ENCODE measurements around the gene KLHL4.

KLHL4 gene

DNA sequence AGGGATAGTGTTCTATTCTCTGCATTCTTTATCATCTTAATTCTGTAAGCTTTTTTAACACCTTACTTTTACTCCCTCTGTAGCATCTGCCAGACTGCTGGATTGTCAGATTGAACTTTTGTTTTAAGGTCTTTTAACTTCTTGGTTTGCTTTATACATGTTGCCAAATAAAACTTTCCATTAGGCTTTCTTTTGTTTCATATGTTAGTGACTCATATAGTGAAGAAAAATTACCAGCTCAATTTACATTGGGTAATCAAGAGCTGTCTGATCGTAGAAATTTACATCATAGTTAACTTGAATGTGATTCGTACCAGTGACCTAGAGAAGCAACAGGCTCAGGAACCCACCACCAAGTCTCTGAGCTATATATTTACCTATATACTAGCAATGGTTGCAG is 28.5 kb upstream of the KLHL4 start:
- H3K27me3 ChIP-seq (ENCODE audit: control insufficient read depth, low read length) = no peaks in the 10 kb centered on the region
- no peaks in the 10 kb centered on the region for H3K4me1 ChIP-seq (ENCODE audit: control insufficient read depth, low read length)

DNA sequence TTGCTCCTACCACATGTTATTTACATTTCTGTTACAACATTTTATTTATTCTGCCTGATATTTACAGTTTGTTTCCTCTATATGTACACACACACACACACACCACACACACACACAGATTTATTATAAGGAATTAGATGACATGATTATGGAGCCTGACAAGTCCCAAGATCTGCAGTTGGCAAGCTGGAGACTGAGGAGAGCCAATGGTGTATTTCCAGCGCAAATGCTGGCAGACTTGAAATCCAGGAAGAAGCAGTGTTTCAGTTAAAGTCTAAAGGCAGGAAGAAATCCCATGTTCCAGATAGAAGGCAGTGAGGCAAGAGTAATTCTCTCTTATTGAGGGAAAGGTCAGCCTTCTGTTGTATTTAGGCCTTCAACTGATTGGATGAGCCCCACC is 1.8 kb upstream of the KLHL4 start:
- no peak for TF ChIP-seq EZH2phosphoT487 (IDR thresholded peaks at IDR 0.05; ENCODE audit: borderline replicate concordance, low read length)
- TF ChIP-seq, protein P1, sequence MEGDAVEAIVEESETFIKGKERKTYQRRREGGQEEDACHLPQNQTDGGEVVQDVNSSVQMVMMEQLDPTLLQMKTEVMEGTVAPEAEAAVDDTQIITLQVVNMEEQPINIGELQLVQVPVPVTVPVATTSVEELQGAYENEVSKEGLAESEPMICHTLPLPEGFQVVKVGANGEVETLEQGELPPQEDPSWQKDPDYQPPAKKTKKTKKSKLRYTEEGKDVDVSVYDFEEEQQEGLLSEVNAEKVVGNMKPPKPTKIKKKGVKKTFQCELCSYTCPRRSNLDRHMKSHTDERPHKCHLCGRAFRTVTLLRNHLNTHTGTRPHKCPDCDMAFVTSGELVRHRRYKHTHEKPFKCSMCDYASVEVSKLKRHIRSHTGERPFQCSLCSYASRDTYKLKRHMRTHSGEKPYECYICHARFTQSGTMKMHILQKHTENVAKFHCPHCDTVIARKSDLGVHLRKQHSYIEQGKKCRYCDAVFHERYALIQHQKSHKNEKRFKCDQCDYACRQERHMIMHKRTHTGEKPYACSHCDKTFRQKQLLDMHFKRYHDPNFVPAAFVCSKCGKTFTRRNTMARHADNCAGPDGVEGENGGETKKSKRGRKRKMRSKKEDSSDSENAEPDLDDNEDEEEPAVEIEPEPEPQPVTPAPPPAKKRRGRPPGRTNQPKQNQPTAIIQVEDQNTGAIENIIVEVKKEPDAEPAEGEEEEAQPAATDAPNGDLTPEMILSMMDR (IDR thresholded peaks at IDR 0.05; ENCODE audit: low read depth, low read length, poor library complexity, severe bottlenecking) = no peak
- H3K4me2 ChIP-seq (ENCODE audit: low read length) = no peak overlapping the region
- no peaks in the 10 kb centered on the region for H3K27me3 ChIP-seq (ENCODE audit: control insufficient read depth, low read length)
- H3F3A ChIP-seq (ENCODE audit: control insufficient read depth, insufficient read depth) = no peaks in the 10 kb centered on the region
- no peaks in the 10 kb centered on the region for H3K9me3 ChIP-seq (ENCODE audit: control insufficient read depth, insufficient read depth, low read length)
- no peak overlapping the region for H3K27ac ChIP-seq (ENCODE audit: low read depth, low read length)
- H3K4me3 ChIP-seq (ENCODE audit: low read length) = no peak overlapping the region
- no peaks in the 10 kb centered on the region for H4K20me1 ChIP-seq (ENCODE audit: control insufficient read depth, insufficient read depth, low read depth, low read length)
- H3K36me3 ChIP-seq (ENCODE audit: control insufficient read depth, low read length) = no peaks in the 10 kb centered on the region
- no peaks in the 10 kb centered on the region for H3K79me2 ChIP-seq (ENCODE audit: control insufficient read depth, low read length)
- H3K4me1 ChIP-seq (ENCODE audit: control insufficient read depth, low read length) = no peaks in the 10 kb centered on the region
- no peaks in the 10 kb centered on the region for H3K9me2 ChIP-seq (replicated peaks; ENCODE audit: control insufficient read depth, low read length)

More for the DNA sequence above, 28.5 kb upstream of the KLHL4 start:
- Histone ChIP-seq H3K9me2 (replicated peaks; ENCODE audit: control insufficient read depth, low read length) (no peaks in the 10 kb centered on the region), H3K4me2 (ENCODE audit: low read length) (no peak overlapping the region), H3K4me3 (ENCODE audit: low read length) (no peak overlapping the region), H3F3A (ENCODE audit: control insufficient read depth, insufficient read depth) (no peaks in the 10 kb centered on the region), H3K27ac (ENCODE audit: low read depth, low read length) (no peak overlapping the region), H3K79me2 (ENCODE audit: control insufficient read depth, low read length) (no peaks in the 10 kb centered on the region), H4K20me1 (ENCODE audit: control insufficient read depth, insufficient read depth, low read depth, low read length) (no peaks in the 10 kb centered on the region), H3K36me3 (ENCODE audit: control insufficient read depth, low read length) (no peaks in the 10 kb centered on the region), H3K9me3 (ENCODE audit: control insufficient read depth, insufficient read depth, low read length) (no peaks in the 10 kb centered on the region)
- TF ChIP-seq EZH2phosphoT487 (IDR thresholded peaks at IDR 0.05; ENCODE audit: borderline replicate concordance, low read length) = no peak
- TF ChIP-seq, protein P1 (IDR thresholded peaks at IDR 0.05; ENCODE audit: low read depth, low read length, poor library complexity, severe bottlenecking) = no peak

DNA sequence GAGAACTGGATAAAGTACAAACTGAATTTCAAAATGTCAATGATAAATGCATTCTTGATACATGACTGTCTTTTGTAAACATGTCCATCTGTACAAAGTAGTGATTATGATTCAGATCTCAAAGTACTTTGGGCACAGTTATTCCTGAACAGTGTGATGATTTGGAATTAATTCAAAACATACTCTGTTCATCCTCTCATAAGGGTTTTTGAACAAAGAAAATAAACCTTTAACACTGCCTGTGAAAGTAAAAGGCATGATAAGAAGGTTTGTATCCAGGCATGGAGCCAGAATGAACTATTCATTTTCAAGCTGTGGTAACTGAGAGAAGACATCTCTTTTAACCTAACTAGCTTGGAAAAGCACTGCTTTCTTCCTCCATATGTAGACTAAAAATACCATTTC is 883 bp upstream of the KLHL4 start:
- Histone ChIP-seq H3K36me3 (ENCODE audit: control insufficient read depth, low read length) (no peaks in the 10 kb centered on the region), H3K4me1 (ENCODE audit: control insufficient read depth, low read length) (no peaks in the 10 kb centered on the region), H4K20me1 (ENCODE audit: control insufficient read depth, insufficient read depth, low read depth, low read length) (no peaks in the 10 kb centered on the region), H3K79me2 (ENCODE audit: control insufficient read depth, low read length) (no peaks in the 10 kb centered on the region), H3K4me3 (ENCODE audit: low read length) (no peak overlapping the region), H3K27me3 (ENCODE audit: control insufficient read depth, low read length) (no peaks in the 10 kb centered on the region), H3K4me2 (ENCODE audit: low read length) (no peak overlapping the region), H3F3A (ENCODE audit: control insufficient read depth, insufficient read depth) (no peaks in the 10 kb centered on the region), H3K27ac (ENCODE audit: low read depth, low read length) (no peak overlapping the region), H3K9me3 (ENCODE audit: control insufficient read depth, insufficient read depth, low read length) (no peaks in the 10 kb centered on the region), H3K9me2 (replicated peaks; ENCODE audit: control insufficient read depth, low read length) (no peaks in the 10 kb centered on the region)
- TF ChIP-seq EZH2phosphoT487 (IDR thresholded peaks at IDR 0.05; ENCODE audit: borderline replicate concordance, low read length) = no peak
- TF ChIP-seq, protein P1 (IDR thresholded peaks at IDR 0.05; ENCODE audit: low read depth, low read length, poor library complexity, severe bottlenecking) = no peak

DNA sequence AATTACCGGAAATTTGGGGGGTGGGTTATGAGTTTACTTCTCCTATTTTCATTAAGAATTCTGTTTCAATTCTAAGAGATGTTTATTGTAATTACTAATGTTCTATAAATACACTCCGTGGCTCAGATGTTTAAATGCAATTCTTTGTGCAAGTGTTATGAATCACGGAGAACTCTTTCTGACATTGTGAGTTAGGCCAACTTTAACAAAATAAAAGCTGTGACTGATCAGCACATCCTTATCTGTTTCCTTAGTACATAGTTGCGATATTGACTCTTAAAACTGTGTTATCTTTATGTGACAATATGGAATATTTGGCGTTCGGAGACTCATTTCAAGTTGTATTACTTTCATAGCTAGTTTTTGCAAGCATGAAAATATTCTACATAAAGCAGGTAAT is 902 bp downstream of the KLHL4 start:
- no peaks in the 10 kb centered on the region for H3K9me3 ChIP-seq (ENCODE audit: control insufficient read depth, insufficient read depth, low read length)
- H3K27me3 ChIP-seq (ENCODE audit: control insufficient read depth, low read length) = no peaks in the 10 kb centered on the region
- no peaks in the 10 kb centered on the region for H3K9me2 ChIP-seq (replicated peaks; ENCODE audit: control insufficient read depth, low read length)
- H3K4me2 ChIP-seq (ENCODE audit: low read length) = no peak overlapping the region
- TF ChIP-seq, protein P1 (IDR thresholded peaks at IDR 0.05; ENCODE audit: low read depth, low read length, poor library complexity, severe bottlenecking) = no peak
- TF ChIP-seq EZH2phosphoT487 (IDR thresholded peaks at IDR 0.05; ENCODE audit: borderline replicate concordance, low read length) = no peak
- H3F3A ChIP-seq (ENCODE audit: control insufficient read depth, insufficient read depth) = no peaks in the 10 kb centered on the region
- no peaks in the 10 kb centered on the region for H4K20me1 ChIP-seq (ENCODE audit: control insufficient read depth, insufficient read depth, low read depth, low read length)
- H3K4me1 ChIP-seq (ENCODE audit: control insufficient read depth, low read length) = no peaks in the 10 kb centered on the region
- no peaks in the 10 kb centered on the region for H3K79me2 ChIP-seq (ENCODE audit: control insufficient read depth, low read length)
- no peak overlapping the region for H3K27ac ChIP-seq (ENCODE audit: low read depth, low read length)
- no peaks in the 10 kb centered on the region for H3K36me3 ChIP-seq (ENCODE audit: control insufficient read depth, low read length)
- no peak overlapping the region for H3K4me3 ChIP-seq (ENCODE audit: low read length)

Measured in DOHH2 (cell line).